Stomach (tissue), 9 donors: ENCODE measurements around the gene NAALADL2. TPM values are rescaled to one million over a fixed set of nuclear protein-coding genes. Genes with fewer than 3 reads are reported as not detected.
A peak's percentile ranks its signal among the peaks of the same experiment; 100 is the strongest.

Experiments
- DNase-seq, 2 donors: peaks; one replicate each; pipeline versions ENCODE4 v3.0.0 to v3.0.0-alpha.2; 2013 to 2019
- H3K27ac ChIP-seq, 5 donors: fragments of 200-600 bp in 4 of 5; sonication (generic) in 4 of 5; one replicate each; pipeline ENCODE4 v1.5.1; 2013 to 2019; ENCODE audit warnings: mild to moderate bottlenecking in 1 of 5, moderate library complexity in 1 of 5
- H3K27me3 ChIP-seq, 3 donors: fragments of 200-600 bp; sonication (generic); one replicate each; pipeline ENCODE4 v1.5.1; 2017 to 2019; ENCODE audit warnings: mixed run types in 1 of 3
- H3K36me3 ChIP-seq, 4 donors: fragments of 200-600 bp; sonication (generic); 1 replicate in 3 of 4; 2 replicates in 1 of 4; pipeline ENCODE4 v1.5.1; 2016 to 2019
- H3K4me1 ChIP-seq, 4 donors: fragments of 200-600 bp; sonication (generic); one replicate each; pipeline ENCODE4 v1.5.1; 2016 to 2019
- H3K4me3 ChIP-seq, 4 donors: fragments of 200-600 bp; sonication (generic) in 3 of 4; one replicate each; pipeline ENCODE4 v1.5.1; 2016 to 2019; ENCODE audit warnings: mild to moderate bottlenecking in 1 of 4
- H3K9me3 ChIP-seq, 4 donors: fragments of 200-600 bp; sonication (generic); one replicate each; pipeline ENCODE4 v1.5.1; 2016 to 2019
- CTCF ChIP-seq, 7 experiments: fragments of 450-650 bp in 4 of 7; fragments of 200-600 bp in 3 of 7; sonication (generic) in 3 of 7; IDR thresholded peaks; one replicate each; pipeline ENCODE4 v1.5.1; 2016 to 2019; ENCODE audit warnings: antibody characterized with exemption in 7 of 7, control low read depth in 2 of 7, mild to moderate bottlenecking in 1 of 7
- EP300 ChIP-seq: sonication (generic); formaldehyde crosslinking; IDR thresholded peaks from one replicate; pipeline ENCODE4 v1.6.1; 2017; ENCODE audit warnings: antibody characterized with exemption
- POLR2A ChIP-seq, 4 donors: fragments of 450-650 bp; IDR thresholded peaks; one replicate each; pipeline ENCODE4 v1.6.1; 2016; ENCODE audit warnings: antibody characterized with exemption in 4 of 4, control low read depth in 2 of 4, mild to moderate bottlenecking in 1 of 4, moderate library complexity in 1 of 4
- POLR2AphosphoS5 ChIP-seq, 3 donors: sonication (generic); formaldehyde crosslinking; IDR thresholded peaks; one replicate each; pipeline ENCODE4 v1.6.1; 2016; ENCODE audit warnings: antibody characterized with exemption in 3 of 3
- WGBS, 5 donors: extraction: QIAGEN DNeasy Blood & Tissue Kit in 3 of 5; methylation state at CpG; one replicate each; pipeline versions ENCODE4 v1.1.5 to v1.1.7; 2013 to 2018; 5-methylcytosine and 5-hydroxymethylcytosine counted together
- intact Hi-C: fragments of 100-400 bp; cut with DNase I; formaldehyde crosslinking; loops from one replicate; pipeline ENCODE4 v1.15.1; 2023; ENCODE audit warnings: low total_unique reads
- polyA plus RNA-seq, 3 donors: library from polyadenylated mRNA; stranded (reverse); fragments of 200-250 nt; gene quantifications; one replicate each; pipeline ENCODE4 v1.2.3, GENCODE V29; 2013
- total RNA-seq, 5 donors: library from RNA; depleted of rRNA; stranded (reverse); fragments of >200 nt; gene quantifications; one replicate each; pipeline versions ENCODE4 v1.1.0 to v1.2.3, GENCODE V29; 2014 to 2016
- donor health status: healthy with polysubstance abuse.
- donor health status: Bipolar disorder and iron deficiency.
- donor health status: healthy.

NAALADL2 gene
- total and polyA plus RNA-seq, 8 donors = 0.58 to 43.7 (median 5.4) TPM

DNA sequence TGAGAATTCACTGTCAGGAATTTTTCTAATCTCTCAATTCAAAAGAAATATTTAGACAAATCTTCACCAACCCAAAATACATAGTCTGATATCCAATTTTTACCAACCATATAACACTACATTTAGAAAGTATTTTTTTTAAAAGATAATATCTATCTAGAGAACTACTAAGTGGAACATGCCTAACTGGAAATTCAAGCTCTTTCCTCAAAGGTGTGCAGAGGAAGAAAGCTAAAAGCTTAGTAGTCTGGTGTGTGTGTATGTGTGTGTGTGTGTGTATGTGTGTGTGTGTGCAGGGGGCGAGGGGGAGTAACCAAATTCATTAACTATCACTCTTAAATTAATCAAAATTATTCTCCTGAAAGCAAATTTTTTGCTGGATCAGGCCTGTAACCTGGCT, 797.3 kb downstream of the NAALADL2 start:
- Histone ChIP-seq H3K4me3 (no peak overlapping the region), H3K36me3 (no peaks in the 10 kb centered on the region), H3K4me1 (no peaks in the 10 kb centered on the region), H3K9me3 (no peaks in the 10 kb centered on the region), H3K27ac (no peak overlapping the region), H3K27me3 (no peaks in the 10 kb centered on the region)
- intact Hi-C loops = no loop called here
- no peak for TF ChIP-seq CTCF (IDR thresholded peaks at IDR 0.05)
- TF ChIP-seq POLR2AphosphoS5 (IDR thresholded peaks at IDR 0.05) = no peak
- TF ChIP-seq POLR2A (IDR thresholded peaks at IDR 0.05) = no peak
- no peak for TF ChIP-seq EP300
- 69 to 92% (median 74%) methylated on average over 1 of the region's 1 CpG for WGBS, 5 donors
- DNase-seq = peak in 1 of 2 donors; percentile 7

GRCh38 chr3:175659670-175660350, 800.7 kb downstream of the NAALADL2 start:
- H3K9me3 ChIP-seq = no peaks in the 10 kb centered on the region
- no peaks in the 10 kb centered on the region for H3K4me1 ChIP-seq
- TF ChIP-seq POLR2A (IDR thresholded peaks at IDR 0.05) (no peak), EP300 (no peak), POLR2AphosphoS5 (IDR thresholded peaks at IDR 0.05) (no peak), CTCF (IDR thresholded peaks at IDR 0.05) (no peak)
- no peaks in the 10 kb centered on the region for H3K36me3 ChIP-seq
- DNase-seq = no peak
- intact Hi-C loops = no loop called here
- H3K27me3 ChIP-seq = no peaks in the 10 kb centered on the region
- H3K27ac ChIP-seq = no peak overlapping the region
- WGBS, 5 donors = 78 to 94% (median 88%) methylated on average over 2 of the region's 2 CpGs
- no peak overlapping the region for H3K4me3 ChIP-seq

GRCh38 chr3:175662815-175663214, 803.7 kb downstream of the NAALADL2 start:
- Histone ChIP-seq H3K27me3 (no peaks in the 10 kb centered on the region), H3K4me3 (no peak overlapping the region), H3K4me1 (no peaks in the 10 kb centered on the region), H3K27ac (no peak overlapping the region), H3K9me3 (no peaks in the 10 kb centered on the region), H3K36me3 (no peaks in the 10 kb centered on the region)
- TF ChIP-seq POLR2AphosphoS5 (IDR thresholded peaks at IDR 0.05) (no peak), POLR2A (IDR thresholded peaks at IDR 0.05) (no peak), EP300 (no peak), CTCF (IDR thresholded peaks at IDR 0.05) (no peak)
- DNase-seq = no peak
- intact Hi-C loops = no loop called here

DNA sequence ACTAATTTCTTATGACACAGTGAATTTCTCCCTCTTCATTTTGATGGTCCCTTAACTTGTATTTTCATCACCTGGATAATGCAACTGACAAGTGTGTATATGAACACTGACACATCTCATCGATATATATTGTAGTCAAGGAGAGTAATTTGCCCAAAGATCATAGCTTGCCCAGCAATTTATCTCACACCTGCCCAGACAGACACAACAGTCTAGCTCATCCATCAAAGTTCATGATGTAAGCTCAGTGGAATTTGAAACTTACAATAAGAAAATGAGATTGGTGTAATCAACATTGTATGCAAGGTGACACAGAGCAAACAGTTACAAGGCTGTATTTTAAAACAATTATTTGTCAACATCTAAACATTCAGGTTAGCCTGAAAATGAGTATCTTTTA, 805.8 kb downstream of the NAALADL2 start:
- no peaks in the 10 kb centered on the region for H3K4me1 ChIP-seq
- 53 to 71% (median 63%) methylated on average over 1 of the region's 1 CpG for WGBS, 5 donors
- no peak overlapping the region for H3K4me3 ChIP-seq
- intact Hi-C loops = no loop called here
- H3K27ac ChIP-seq = no peak overlapping the region
- H3K36me3 ChIP-seq = no peaks in the 10 kb centered on the region
- no peaks in the 10 kb centered on the region for H3K9me3 ChIP-seq
- H3K27me3 ChIP-seq = no peaks in the 10 kb centered on the region
- TF ChIP-seq CTCF (IDR thresholded peaks at IDR 0.05) (no peak), POLR2A (IDR thresholded peaks at IDR 0.05) (no peak), EP300 (no peak), POLR2AphosphoS5 (IDR thresholded peaks at IDR 0.05) (no peak)
- no peak for DNase-seq
